NCI-H345 (cell line): ENCODE measurements around the gene SEC16A.
"Not testable (repeated sequence)": the region's sequence is repeated elsewhere in the genome, so short reads cannot be mapped to it uniquely, and the experiment has no call there.

Experiments used
- DNase-seq: peaks from one replicate; lab custom pipeline; 2025; lab: John Stamatoyannopoulos, UW

Gene SEC16A

GRCh38 chr9:136438548-136439480, 44.0 kb downstream of the SEC16A start:
- peak; percentile 53 for DNase-seq

DNA sequence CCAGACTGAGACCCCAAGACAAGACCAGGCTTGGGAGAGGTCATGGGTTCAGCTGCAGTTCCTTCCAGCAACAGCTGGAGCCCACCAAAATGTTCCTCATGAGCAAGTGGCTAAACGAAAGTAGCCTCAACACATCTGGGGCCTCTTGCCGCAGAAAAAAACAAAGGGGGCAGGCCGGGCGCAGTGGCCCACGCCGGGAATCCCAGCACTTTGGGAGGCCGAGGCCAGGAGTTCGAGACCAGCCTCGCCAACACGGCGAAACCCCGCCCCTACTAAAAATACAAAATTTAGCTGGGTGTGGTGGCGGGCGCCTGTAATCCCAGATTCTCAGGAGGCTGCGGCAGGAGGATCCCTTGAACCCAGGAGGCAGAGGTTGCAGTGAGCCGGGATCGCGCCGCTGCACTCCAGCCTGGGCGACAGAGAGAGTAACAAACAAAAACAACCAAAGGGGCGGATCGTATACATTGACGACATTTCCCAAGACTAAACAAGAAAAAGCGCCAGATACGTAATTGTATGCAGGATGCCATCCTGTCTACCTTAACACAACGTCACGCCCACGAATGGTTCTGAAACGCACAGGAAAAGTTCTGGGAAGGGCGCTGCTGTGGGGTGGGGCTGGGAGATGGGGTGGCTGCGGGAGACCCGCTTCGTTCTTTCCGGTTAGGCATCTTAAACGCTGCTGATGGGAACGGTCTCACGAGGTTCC, 44.8 kb downstream of the SEC16A start:
- DNase-seq: no peak

- no peak for DNase-seq
These were observed 45.4 kb downstream of the SEC16A start for GRCh38 chr9:136437430-136437829.

- DNase-seq: no peak
These were observed 46.7 kb downstream of the SEC16A start for GRCh38 chr9:136436055-136436634.

DNA sequence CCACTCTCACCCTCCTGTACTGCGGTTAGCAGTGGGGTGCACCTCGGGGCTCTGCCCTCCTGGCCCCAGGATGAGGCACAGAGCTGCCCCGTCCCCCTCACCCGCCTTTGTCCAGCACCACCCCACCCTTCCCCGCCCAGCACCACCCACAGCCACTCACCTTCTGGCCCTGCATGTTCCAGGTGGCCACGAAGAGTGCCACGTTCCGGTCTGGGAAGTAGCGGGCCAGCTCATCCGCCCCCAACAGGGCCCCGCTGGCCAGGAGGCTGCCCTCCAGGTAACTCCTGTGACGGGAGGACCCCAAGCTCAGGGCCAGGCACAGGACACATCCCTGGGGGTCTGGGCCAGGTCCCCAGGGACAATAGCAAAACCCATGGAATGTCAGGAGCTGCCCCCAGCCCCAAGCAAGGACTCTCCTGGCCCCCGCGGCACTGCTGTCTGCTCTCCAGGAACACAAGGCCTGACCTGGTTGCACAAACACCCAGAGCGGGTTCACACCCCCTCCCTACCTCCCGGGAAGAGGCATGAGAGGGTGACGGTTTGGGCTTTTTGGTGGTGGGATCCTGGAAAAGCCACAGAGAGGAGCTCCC, 48.2 kb downstream of the SEC16A start:
- DNase-seq: no peak

- no peak for DNase-seq
These were observed 48.8 kb downstream of the SEC16A start for GRCh38 chr9:136433849-136434579.

- no peak for DNase-seq
These were observed 49.7 kb downstream of the SEC16A start for GRCh38 chr9:136433043-136433715.

GRCh38 chr9:136432591-136432990, 50.2 kb downstream of the SEC16A start:
- no peak for DNase-seq

GRCh38 chr9:136431782-136432350, 51.0 kb downstream of the SEC16A start:
- no peak for DNase-seq

DNA sequence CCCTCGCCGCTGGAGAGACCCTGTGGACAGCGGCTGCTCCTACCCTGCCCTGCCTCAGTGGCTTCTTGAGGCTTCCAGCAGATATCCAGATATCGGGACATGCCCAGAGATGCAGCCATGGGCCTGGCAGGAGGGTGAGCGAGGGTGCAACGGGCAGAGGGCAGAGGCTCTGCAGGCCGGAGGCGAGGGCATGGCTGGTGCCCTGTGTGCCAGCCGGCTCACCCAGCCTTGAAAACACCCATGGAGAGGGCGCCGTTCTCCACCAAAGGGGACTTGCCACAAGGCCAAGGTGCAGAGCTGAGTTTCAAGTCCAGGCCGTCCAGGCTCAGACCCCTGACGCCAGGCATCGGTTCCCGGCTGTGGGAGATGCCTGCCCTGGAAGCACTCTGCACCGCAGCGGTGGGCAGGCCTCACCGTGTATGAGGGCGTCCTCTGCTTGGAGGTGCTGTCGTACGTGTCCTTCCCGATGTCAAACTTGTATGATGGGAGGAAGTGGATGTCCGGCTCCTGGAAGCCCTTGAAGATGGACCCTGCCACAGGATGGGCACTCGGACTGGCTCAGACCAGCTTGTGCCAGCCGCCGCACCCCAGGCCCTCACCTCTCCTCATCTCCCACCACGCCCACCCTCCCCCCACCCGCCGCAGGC, 52.1 kb downstream of the SEC16A start:
- no peak for DNase-seq

- no peak for DNase-seq
These were observed 53.0 kb downstream of the SEC16A start for GRCh38 chr9:136429683-136430491.

DNA sequence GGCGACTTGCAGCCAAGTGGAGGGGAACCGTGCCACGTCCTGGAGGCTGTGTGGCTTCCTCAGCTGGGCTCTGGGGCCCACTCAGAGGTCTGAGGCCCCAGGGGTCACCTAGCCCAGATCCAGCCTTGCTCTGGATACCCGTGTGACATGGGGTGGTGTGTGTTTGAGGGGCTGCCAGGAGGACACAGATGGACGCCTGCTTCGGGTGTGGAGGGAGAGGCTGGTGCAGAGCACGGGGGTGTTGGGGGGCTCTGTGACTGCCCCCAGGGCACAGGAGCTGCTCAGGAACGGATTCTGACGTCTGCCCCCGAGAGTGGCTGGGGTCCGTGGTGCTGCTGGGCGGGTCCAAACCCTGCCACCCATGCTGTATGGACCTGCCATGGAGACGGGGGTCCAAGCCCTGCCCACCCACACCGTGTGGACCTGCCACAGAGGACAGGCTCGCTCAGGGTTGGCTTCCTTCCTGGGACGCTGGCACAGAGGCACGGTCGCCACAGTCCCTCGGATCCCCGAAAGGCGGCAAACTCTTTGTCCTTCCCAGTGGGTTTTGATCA, 53.7 kb downstream of the SEC16A start:
- no peak for DNase-seq

DNA sequence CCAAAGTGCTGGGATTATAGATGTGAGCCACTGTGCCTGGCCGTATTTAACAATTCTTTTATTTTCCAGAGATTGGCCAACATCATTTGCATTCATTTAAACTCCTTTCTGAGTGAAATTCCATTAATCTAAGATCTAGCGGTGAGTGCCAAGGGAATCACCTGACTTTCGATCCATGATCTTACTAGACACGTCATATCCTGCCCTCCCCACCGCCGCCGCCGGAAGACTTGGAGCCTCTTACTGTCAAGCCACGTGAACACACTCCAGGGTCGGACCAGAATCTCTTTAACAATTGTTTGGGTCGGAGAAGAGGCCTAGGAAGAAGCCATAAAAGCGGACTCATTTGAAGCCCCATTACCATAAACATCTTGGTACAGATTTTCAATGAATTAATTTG, 56.1 kb downstream of the SEC16A start:
- no peak for DNase-seq

DNA sequence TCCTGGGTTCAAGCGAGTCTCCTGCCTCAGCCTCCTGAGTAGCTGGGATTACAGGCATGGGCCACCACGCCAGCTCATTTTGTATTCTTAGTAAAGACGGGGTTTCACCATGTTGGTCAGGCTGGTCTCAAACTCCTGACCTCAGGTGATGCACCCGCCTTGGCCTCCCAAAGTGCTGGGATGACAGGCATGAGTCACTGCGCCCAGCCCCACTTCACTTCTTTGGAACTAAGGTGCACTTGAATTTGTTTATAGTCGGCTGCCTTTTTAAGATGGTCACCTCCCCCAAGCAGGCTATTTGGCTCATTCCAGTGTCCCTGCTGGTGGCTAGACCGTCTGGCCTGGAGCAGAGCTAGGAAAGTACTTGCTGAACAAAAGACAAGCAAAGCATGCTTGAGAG, 57.5 kb downstream of the SEC16A start:
- DNase-seq: not testable (repeated sequence)

GRCh38 chr9:136424750-136425362, 58.0 kb downstream of the SEC16A start:
- no peak for DNase-seq

- DNase-seq: no peak
These were observed 59.3 kb downstream of the SEC16A start for GRCh38 chr9:136423432-136424146.

DNA sequence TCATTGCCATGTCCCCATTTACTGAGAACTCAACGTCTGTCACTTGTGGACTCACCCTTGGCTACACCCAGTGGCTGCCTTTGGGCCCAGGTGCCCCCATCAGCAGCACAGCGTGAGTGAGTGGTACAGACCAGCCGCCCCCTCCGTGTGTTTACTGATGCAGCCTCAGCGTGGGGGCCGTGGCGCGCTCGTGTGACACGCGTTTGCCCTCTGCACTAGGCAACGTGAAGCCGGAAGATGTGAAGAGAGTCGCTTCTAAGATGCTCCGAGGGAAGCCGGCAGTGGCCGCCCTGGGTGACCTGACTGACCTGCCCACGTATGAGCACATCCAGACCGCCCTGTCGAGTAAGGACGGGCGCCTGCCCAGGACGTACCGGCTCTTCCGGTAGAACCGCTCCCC, 60.0 kb downstream of the SEC16A start:
- DNase-seq: no peak

- no peak for DNase-seq
These were observed 61.0 kb downstream of the SEC16A start for GRCh38 chr9:136421791-136422190.
